H1 (cell line): ENCODE data around the gene HDAC7. TPM values are rescaled to one million over a fixed set of nuclear protein-coding genes. Genes with fewer than 3 reads are reported as not detected.

Source experiments
- CTCF ChIA-PET: fragments of 300-600 bp; sonication (Branson Sonifier 250); formaldehyde crosslinking; loops from one replicate; lab custom pipeline; 2021; ENCODE audit not compliant: partially characterized antibody; lab: Charles Lee
- POLR2A ChIA-PET: fragments of 300-600 bp; sonication (Branson Sonifier 250); formaldehyde crosslinking; loops from one replicate; lab custom pipeline; 2021; ENCODE audit warnings: inconsistent platforms; ENCODE audit not compliant: partially characterized antibody; lab: Charles Lee
- DNase-seq, 2 experiments: peaks; one replicate each; pipeline versions ENCODE4 v3.0.0 to v3.0.0-alpha.2; 2010 to 2022; ENCODE audit warnings: low spot score in 2 of 2, low read depth in 1 of 2, mixed read lengths in 1 of 2
- FAIRE-seq: peaks from 2 replicates; lab custom pipeline; 2011; peaks lifted over from hg19 to GRCh38; lab: Jason Lieb, UNC
- H2AFZ ChIP-seq: 2 replicates; pipeline ENCODE4 v1.8.1; 2012; ENCODE audit warnings: low read length, inconsistent platforms
- H2AK5ac ChIP-seq: 2 replicates; pipeline ENCODE4 v1.6.1; 2013; ENCODE audit warnings: low read depth, low read length
- H2BK120ac ChIP-seq: replicated peaks from 2 replicates; pipeline ENCODE3; 2013; ENCODE audit warnings: low read depth, low read length, inconsistent platforms
- H2BK12ac ChIP-seq: 2 replicates; pipeline ENCODE4 v1.6.1; 2013; ENCODE audit warnings: low read depth, low read length
- H2BK15ac ChIP-seq: 2 replicates; pipeline ENCODE4 v1.6.1; 2013; ENCODE audit warnings: low read length
- H2BK20ac ChIP-seq: 2 replicates; pipeline ENCODE4 v1.6.1; 2013; ENCODE audit warnings: low read length
- H2BK5ac ChIP-seq: 2 replicates; pipeline ENCODE4 v1.6.1; 2013; ENCODE audit warnings: low read depth, low read length
- H3K14ac ChIP-seq: 2 replicates; pipeline ENCODE4 v1.6.1; 2013; ENCODE audit warnings: inconsistent platforms; ENCODE audit not compliant: insufficient read length
- H3K18ac ChIP-seq: 2 replicates; pipeline ENCODE4 v1.6.1; 2013; ENCODE audit warnings: low read length; ENCODE audit errors: extremely low read depth
- H3K23ac ChIP-seq: 2 replicates; pipeline ENCODE4 v1.6.1; 2013; ENCODE audit warnings: inconsistent platforms; ENCODE audit not compliant: insufficient read length
- H3K23me2 ChIP-seq: 2 replicates; pipeline ENCODE4 v1.6.1; 2013; ENCODE audit warnings: low read depth, low read length
- H3K27ac ChIP-seq: 2 replicates; pipeline ENCODE4 v1.6.1; 2011; ENCODE audit warnings: low read depth, low read length, inconsistent platforms
- H3K27me3 ChIP-seq, 4 experiments: replicated peaks in 1 of 4; 1 replicate in 1 of 4; 2 replicates in 3 of 4; pipeline versions ENCODE4 v1.6.1 to v1.8.1; 2011 to 2013; ENCODE audit warnings: low read length in 3 of 4, mild to moderate bottlenecking in 3 of 4, inconsistent platforms in 2 of 4, mixed read lengths in 2 of 4, moderate library complexity in 1 of 4; ENCODE audit not compliant: control insufficient read depth in 3 of 4, insufficient read depth in 3 of 4; ENCODE audit errors: extremely low read depth in 1 of 4
- H3K36me3 ChIP-seq, 4 experiments: 2 replicates each; pipeline versions ENCODE4 v1.6.1 to v1.8.1; 2011 to 2013; ENCODE audit warnings: mild to moderate bottlenecking in 4 of 4, low read length in 3 of 4, moderate library complexity in 2 of 4, control low read depth in 1 of 4, inconsistent platforms in 1 of 4; ENCODE audit not compliant: insufficient read depth in 4 of 4, control insufficient read depth in 2 of 4
- H3K4ac ChIP-seq: replicated peaks from 2 replicates; pipeline ENCODE3; 2013; ENCODE audit warnings: low read length, low read depth, mixed read lengths, inconsistent platforms; ENCODE audit not compliant: insufficient read length
- H3K4me1 ChIP-seq, 4 experiments: replicated peaks in 1 of 4; 1 replicate in 1 of 4; 2 replicates in 3 of 4; pipeline versions ENCODE4 v1.6.1 to v1.8.1; 2011 to 2013; ENCODE audit warnings: low read length in 3 of 4, inconsistent platforms in 2 of 4, mixed read lengths in 1 of 4; ENCODE audit not compliant: insufficient read depth in 4 of 4, control insufficient read depth in 3 of 4
- H3K4me2 ChIP-seq, 2 experiments: 2 replicates each; pipeline versions ENCODE4 v1.6.1 to v1.8.1; 2011 to 2013; ENCODE audit warnings: low read depth in 2 of 2, low read length in 2 of 2, control low read depth in 1 of 2, inconsistent platforms in 1 of 2, mild to moderate bottlenecking in 1 of 2; ENCODE audit not compliant: insufficient read depth in 1 of 2
- H3K4me3 ChIP-seq, 4 experiments: fragments of 200-600, 300-600 bp in 1 of 4; sonication (generic), shearing (Covaris generic), sonication (Bioruptor Twin) in 1 of 4; 2 replicates each; pipeline versions ENCODE4 v1.5.1 to v1.8.1; 2011 to 2016; ENCODE audit warnings: low read length in 4 of 4, low read depth in 3 of 4, control low read depth in 2 of 4, inconsistent platforms in 2 of 4, mild to moderate bottlenecking in 2 of 4, mixed read lengths in 1 of 4, moderate library complexity in 1 of 4; ENCODE audit not compliant: insufficient read depth in 2 of 4; ENCODE audit errors: extremely low read depth in 1 of 4
- H3K56ac ChIP-seq: replicated peaks from 2 replicates; pipeline ENCODE3; 2013; ENCODE audit warnings: low read depth, mild to moderate bottlenecking, mixed read lengths, low read length, inconsistent platforms; ENCODE audit not compliant: insufficient read length
- H3K79me1 ChIP-seq: 2 replicates; pipeline ENCODE4 v1.6.1; 2013; ENCODE audit warnings: low read depth, low read length, control low read depth
- H3K79me2 ChIP-seq, 2 experiments: 2 replicates each; pipeline versions ENCODE4 v1.6.1 to v1.8.1; 2012 to 2013; ENCODE audit warnings: low read length in 2 of 2, mild to moderate bottlenecking in 2 of 2, inconsistent platforms in 1 of 2; ENCODE audit not compliant: insufficient read depth in 2 of 2, control insufficient read depth in 1 of 2
- H3K9ac ChIP-seq, 4 experiments: replicated peaks in 1 of 4; 1 replicate in 1 of 4; 2 replicates in 3 of 4; pipeline versions ENCODE4 v1.6.1 to v1.8.1; 2011 to 2013; ENCODE audit warnings: low read depth in 3 of 4, low read length in 3 of 4, control low read depth in 2 of 4, mild to moderate bottlenecking in 2 of 4, moderate library complexity in 2 of 4, inconsistent platforms in 1 of 4; ENCODE audit errors: extremely low read depth in 1 of 4
- H3K9me3 ChIP-seq, 2 experiments: 2 replicates each; pipeline versions ENCODE4 v1.6.1 to v1.8.1; 2012 to 2013; ENCODE audit warnings: mild to moderate bottlenecking in 2 of 2, moderate library complexity in 2 of 2, control low read depth in 1 of 2, inconsistent platforms in 1 of 2, low read depth in 1 of 2, low read length in 1 of 2, mixed read lengths in 1 of 2; ENCODE audit not compliant: insufficient read depth in 2 of 2
- H4K20me1 ChIP-seq, 2 experiments: replicated peaks in 1 of 2; 2 replicates each; pipeline versions ENCODE3 to v1.8.1; 2011 to 2013; ENCODE audit warnings: inconsistent platforms in 2 of 2, low read length in 2 of 2, mild to moderate bottlenecking in 1 of 2; ENCODE audit not compliant: insufficient read depth in 2 of 2, control insufficient read depth in 1 of 2
- H4K5ac ChIP-seq: 2 replicates; pipeline ENCODE4 v1.6.1; 2013; ENCODE audit warnings: low read length, low read depth, mixed read lengths, inconsistent platforms; ENCODE audit not compliant: insufficient read length
- H4K8ac ChIP-seq: 2 replicates; pipeline ENCODE4 v1.8.0; 2013; ENCODE audit warnings: mild to moderate bottlenecking, moderate library complexity, low read length, inconsistent platforms; ENCODE audit not compliant: insufficient read depth; ENCODE audit errors: extremely low read depth
- H4K91ac ChIP-seq: replicated peaks from 2 replicates; pipeline ENCODE3; 2013; ENCODE audit warnings: low read length, mixed read lengths, inconsistent platforms; ENCODE audit not compliant: insufficient read length
- ASH2L ChIP-seq: fragments of 200-600, 300-600 bp; sonication (generic); IDR thresholded peaks from one replicate; pipeline ENCODE4 v1.7.1; 2017; ENCODE audit warnings: low read length
- CTCF ChIP-seq, 3 experiments: IDR thresholded peaks; 1 replicate in 2 of 3; 2 replicates in 1 of 3; pipeline versions ENCODE4 v1.5.1 to v1.6.1; 2011; ENCODE audit warnings: low read length in 3 of 3, mild to moderate bottlenecking in 3 of 3, inconsistent platforms in 2 of 3, low read depth in 1 of 3, moderate library complexity in 1 of 3; ENCODE audit not compliant: insufficient read depth in 1 of 3; ENCODE audit errors: control extremely low read depth in 1 of 3
- GABPA ChIP-seq: IDR thresholded peaks from 2 replicates; pipeline ENCODE4 v1.6.1; 2011; ENCODE audit warnings: mild to moderate bottlenecking, low read length, moderate library complexity, borderline replicate concordance; ENCODE audit not compliant: insufficient read depth
- KDM1A ChIP-seq: fragments of 200-600, 300-600 bp; sonication (generic); IDR thresholded peaks from 2 replicates; pipeline ENCODE4 v1.7.1; 2016; ENCODE audit warnings: mild to moderate bottlenecking, low read length, borderline replicate concordance
- NANOG ChIP-seq: IDR thresholded peaks from 2 replicates; pipeline ENCODE4 v1.6.1; 2011; ENCODE audit warnings: low read length, low read depth, mild to moderate bottlenecking, inconsistent platforms; ENCODE audit not compliant: insufficient read depth, poor library complexity, severe bottlenecking
- RNF2 ChIP-seq: fragments of 200-900, 300-1000 bp; sonication (generic); IDR thresholded peaks from 2 replicates; pipeline ENCODE4 v1.7.1; 2016; ENCODE audit warnings: borderline replicate concordance, low read depth, mild to moderate bottlenecking, antibody characterized with exemption, low read length; ENCODE audit not compliant: poor library complexity, severe bottlenecking; ENCODE audit errors: missing control alignments
- TEAD4 ChIP-seq: IDR thresholded peaks from 2 replicates; pipeline ENCODE4 v1.6.1; 2012; ENCODE audit warnings: low read depth, low read length, inconsistent platforms, mixed read lengths
- WGBS, 2 experiments: shearing (Covaris generic) in 1 of 2; methylation state at CpG; one replicate each; pipeline versions ENCODE4 v1.1.6 to v1.1.7; 2013 to 2015; ENCODE audit warnings: low lambda C conversion rate in 2 of 2, mixed read lengths in 2 of 2, inconsistent platforms in 1 of 2, low coverage in 1 of 2, missing lambda C conversion rate in 1 of 2; ENCODE audit not compliant: insufficient replicate concordance in 2 of 2, insufficient coverage in 1 of 2, insufficient read length in 1 of 2; ENCODE audit errors: extremely low coverage in 1 of 2, missing lambda C conversion rate in 1 of 2; 5-methylcytosine and 5-hydroxymethylcytosine counted together
- polyA plus RNA-seq, 7 experiments: library from polyadenylated mRNA; depleted of rRNA in 3 of 7; stranded (reverse) in 5 of 7; unstranded in 2 of 7; fragments of >200 nt in 5 of 7; fragments of 200-250 nt in 2 of 7; gene quantifications; 1 replicate in 5 of 7; 2 replicates in 1 of 7; 4 replicates in 1 of 7; pipeline versions ENCODE4 v1.2.1 to v1.2.3, GENCODE V29; 2011 to 2013; ENCODE audit warnings: missing spikeins in 2 of 7, mixed read lengths in 2 of 7
- total RNA-seq: library from RNA; stranded (reverse); fragmentation: NEBNext Ultra II Directional; extraction: Animal tissue kit (Norgen Biotek cat#: 25700); gene quantifications from 2 replicates; pipeline ENCODE4 v1.2.1, GENCODE V29; 2021

The HDAC7 gene
- total and polyA plus RNA-seq, 2 of the 8 experiments (the other 6 are each of a cell fraction or from before 2014, with no cell fraction given): 25.5 to 84.9 TPM

GRCh38 chr12:47837190-47838171 lies 17.8 kb upstream of the HDAC7 start:
- Histone ChIP-seq H3K9me3 (no peaks in the 10 kb centered on the region), H2BK5ac (no peak overlapping the region), H3K36me3 (no peaks in the 10 kb centered on the region), H3K14ac (no peak overlapping the region), H2BK15ac (no peak overlapping the region), H3K18ac (0 out of 2 replicates have a peak overlapping the region, but pooled peaks have one; percentile 28), H2BK20ac (no peak overlapping the region), H2BK12ac (0 out of 2 replicates have a peak overlapping the region, but pooled peaks have one; percentile 56), H4K20me1 (no peaks in the 10 kb centered on the region), H3K4me3 (no peak overlapping the region), H3K27me3 (no peaks in the 10 kb centered on the region; a peak in 1 of 7 replicates), H3K79me2 (no peaks in the 10 kb centered on the region), H3K23ac (no peak overlapping the region), H2AFZ (no peak overlapping the region), H4K91ac (no peak overlapping the region), H3K9ac (no peak overlapping the region), H3K27ac (no peak overlapping the region), H3K4me1 (peaks cover 0 to 6% (median under 1%) of the 10 kb centered on the region in 4 experiments; a peak in 3 of 7 replicates), H2BK120ac (no peak overlapping the region), H3K56ac (no peak overlapping the region), H3K4me2 (no peak overlapping the region), H4K8ac (no peak overlapping the region), H3K4ac (no peak overlapping the region), H4K5ac (no peak overlapping the region), H2AK5ac (no peak overlapping the region), H3K79me1 (no peaks in the 10 kb centered on the region), H3K23me2 (no peaks in the 10 kb centered on the region; the same call in 1 of the 2 replicates)
- ChIA-PET CTCF (interaction anchor here (0.7 to 30.5 kb wide), 42 partner anchors 8 to 1016 kb away, joined by 3 to 2001 read pairs (median 6); partner anchors contain the start of genes ENDOU, HDAC7, SENP1 and SLC48A1), POLR2A (interaction anchor here (1.0 to 28.4 kb wide), 7 partner anchors 9 to 95 kb away, joined by 3 to 480 read pairs (median 8); partner anchors contain the start of gene HDAC7)
- WGBS, 2 experiments: 67% methylated on average over 13 of the region's 13 CpGs; no CpG with 5 or more reads in 1 of the 2 experiments
- peak in 1 of 2 experiments; percentile 86 for DNase-seq
- peak; percentile 24 for FAIRE-seq
- TF ChIP-seq CTCF (IDR thresholded peaks at IDR 0.05; ENCODE audit: control extremely low read depth in 1 of 3, insufficient read depth in 1 of 3, low read depth in 1 of 3, low read length in 3 of 3) (peak; percentile 75 to 92 (median 83)), RNF2 (no peak), GABPA (no peak), TEAD4 (no peak), ASH2L (no peak), NANOG (no peak), KDM1A (no peak)
